Activated naive CD4-positive, alpha-beta T cell treated with anti-CD3 and anti-CD28 coated beads, Interleukin-2, amount 50 U/mL, for 72 hours (primary cell): ENCODE data around the gene SLC22A23. TPM values are rescaled to one million over a fixed set of nuclear protein-coding genes. Genes with fewer than 3 reads are reported as not detected.

Experiments used
- ATAC-seq, 2 donors: fragments of 150-1000 bp; cut with Tn5 transposase; 2 replicates each; pipeline ENCODE4 v1.10.0; 2021; ENCODE audit warnings: mild to moderate bottlenecking in 2 of 2, moderate library complexity in 2 of 2
- DNase-seq, 2 donors: peaks; one replicate each; pipeline ENCODE4 v3.0.0; 2021 to 2022; ENCODE audit warnings: low spot score in 2 of 2
- H3K27ac Mint-ChIP-seq, 2 donors: one replicate each; pipeline ENCODE4 v1.8.0; 2022; ENCODE audit warnings: mild to moderate bottlenecking in 2 of 2, mixed read lengths in 2 of 2
- H3K36me3 Mint-ChIP-seq, 2 donors: one replicate each; pipeline ENCODE4 v1.8.0; 2022; ENCODE audit warnings: mixed read lengths in 2 of 2
- H3K9me3 Mint-ChIP-seq, 2 donors: one replicate each; pipeline ENCODE4 v1.8.0; 2022; ENCODE audit warnings: mixed read lengths in 2 of 2
- total RNA-seq, 2 donors: library from RNA; stranded (reverse); gene quantifications; one replicate each; pipeline ENCODE4 v1.2.3, GENCODE V29; 2022

Gene SLC22A23
- total RNA-seq, 2 donors from 2014 or later = 0.27 to 0.72 TPM

- DNase-seq (no peak), ATAC-seq (no peak)
- Mint-ChIP-seq H3K27ac (no peak overlapping the region), H3K9me3 (no peaks in the 10 kb centered on the region), H3K36me3 (no peaks in the 10 kb centered on the region)
These were observed 96.2 kb downstream of the SLC22A23 start for GRCh38 chr6:3360727-3361045.

GRCh38 chr6:3359973-3360726 is 96.7 kb downstream of the SLC22A23 start:
- DNase-seq (no peak), ATAC-seq (no peak)
- Mint-ChIP-seq H3K27ac (no peak overlapping the region), H3K36me3 (no peaks in the 10 kb centered on the region), H3K9me3 (no peaks in the 10 kb centered on the region)

DNA sequence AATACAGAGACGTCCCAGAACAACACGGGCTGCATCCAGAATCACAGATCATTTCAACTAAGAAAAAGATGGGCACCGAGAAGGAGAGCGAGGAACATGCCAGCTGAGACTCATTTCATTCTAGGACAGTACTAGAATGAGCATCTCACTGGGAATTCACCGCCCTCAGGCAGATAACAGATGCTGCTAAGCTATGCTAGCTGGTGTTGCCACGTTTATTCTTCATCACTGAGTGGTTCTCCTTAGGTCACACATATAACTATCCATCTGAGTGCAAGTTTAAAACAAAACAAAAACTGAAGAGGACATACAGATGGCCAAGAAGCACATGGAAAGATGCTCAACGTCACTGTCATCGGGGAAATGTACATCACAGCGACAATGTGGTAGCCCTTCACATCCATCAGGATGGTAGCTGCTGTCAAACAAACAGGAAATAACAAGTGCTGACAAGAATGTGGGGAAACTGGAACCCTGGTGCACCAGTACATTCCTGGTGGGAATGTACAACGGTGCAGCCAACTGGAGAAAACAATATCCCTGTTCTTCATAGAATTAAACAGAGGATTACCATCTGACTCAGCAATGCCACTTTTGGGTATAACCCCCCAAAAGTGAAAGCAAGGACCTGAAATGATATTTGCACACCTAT is 97.6 kb downstream of the SLC22A23 start:
- H3K36me3 Mint-ChIP-seq = no peaks in the 10 kb centered on the region
- DNase-seq = no peak
- H3K9me3 Mint-ChIP-seq = no peaks in the 10 kb centered on the region
- no peak for ATAC-seq
- H3K27ac Mint-ChIP-seq = no peak overlapping the region

DNA sequence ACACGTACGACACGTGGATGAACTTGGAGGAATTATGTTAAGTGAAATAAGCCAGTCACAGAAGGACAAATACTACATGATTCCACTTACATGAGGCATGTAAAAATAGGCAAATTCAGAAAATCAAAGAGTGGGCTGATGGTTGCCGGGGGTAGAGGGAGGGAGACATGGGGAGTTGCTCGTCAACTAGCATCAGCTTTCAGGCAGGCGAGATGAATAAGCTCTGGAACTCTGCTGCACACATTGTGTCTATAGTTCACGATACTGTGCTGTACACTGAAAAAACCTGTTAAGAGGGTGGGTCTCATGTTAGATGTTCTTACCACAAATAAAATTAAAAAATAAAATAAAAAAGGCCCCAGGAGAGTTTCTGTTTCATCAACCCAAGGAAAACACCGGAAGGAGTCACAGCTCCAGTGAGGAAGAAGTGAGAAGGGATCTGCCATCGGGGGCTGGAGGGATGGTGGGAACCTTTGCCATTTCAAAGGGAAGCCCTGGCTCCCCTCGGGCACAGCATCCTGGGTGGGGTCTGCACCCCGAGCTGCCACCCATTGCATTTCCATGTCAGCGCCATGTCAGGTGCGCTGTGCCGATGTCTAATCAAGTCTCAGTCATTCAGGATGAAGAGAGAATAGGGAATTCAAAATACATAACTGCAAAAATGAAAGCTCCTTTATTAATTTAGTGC is 98.3 kb downstream of the SLC22A23 start:
- no peaks in the 10 kb centered on the region for H3K9me3 Mint-ChIP-seq
- no peak overlapping the region for H3K27ac Mint-ChIP-seq
- no peaks in the 10 kb centered on the region for H3K36me3 Mint-ChIP-seq
- DNase-seq (no peak), ATAC-seq (no peak)

DNA sequence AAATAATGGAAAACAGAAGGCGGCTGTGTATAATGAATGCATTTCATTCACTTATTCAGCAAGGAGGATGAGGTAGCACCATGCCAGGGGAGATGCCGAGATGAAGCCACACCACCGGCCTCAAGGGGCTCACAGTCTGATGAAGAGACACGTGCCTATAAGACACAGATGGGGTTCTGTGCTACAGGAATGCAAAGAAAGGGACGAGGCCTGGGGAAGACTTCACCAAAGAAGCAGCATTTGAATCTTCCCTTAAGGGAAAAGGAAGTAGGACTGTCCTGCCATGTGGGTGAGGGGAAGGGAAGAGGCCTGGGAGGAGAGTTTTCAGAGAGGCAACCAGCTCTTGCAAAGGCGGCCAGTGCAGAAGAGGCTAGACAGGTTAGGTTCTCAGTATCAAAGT is 99.2 kb downstream of the SLC22A23 start:
- no peaks in the 10 kb centered on the region for H3K36me3 Mint-ChIP-seq
- H3K27ac Mint-ChIP-seq = no peak overlapping the region
- DNase-seq = no peak
- H3K9me3 Mint-ChIP-seq = no peaks in the 10 kb centered on the region
- ATAC-seq = no peak

GRCh38 chr6:3356824-3357420 is 99.9 kb downstream of the SLC22A23 start:
- Mint-ChIP-seq H3K27ac (peak overlapping the region in 1 of 2 donors; percentile 18), H3K36me3 (no peaks in the 10 kb centered on the region), H3K9me3 (no peaks in the 10 kb centered on the region)
- ATAC-seq = no peak
- no peak for DNase-seq

GRCh38 chr6:3356056-3356823 is 100.6 kb downstream of the SLC22A23 start:
- Mint-ChIP-seq H3K9me3 (no peaks in the 10 kb centered on the region), H3K27ac (peak overlapping the region in 1 of 2 donors; percentile 28), H3K36me3 (no peaks in the 10 kb centered on the region)
- DNase-seq = peak in 1 of 2 donors; percentile 21
- ATAC-seq = peak; percentile 75 to 86

- Mint-ChIP-seq H3K27ac (peak overlapping the region; percentile 28 to 84), H3K36me3 (no peaks in the 10 kb centered on the region), H3K9me3 (no peaks in the 10 kb centered on the region)
- ATAC-seq (peak; percentile 22 to 35), DNase-seq (no peak)
These were observed 101.3 kb downstream of the SLC22A23 start for GRCh38 chr6:3355358-3356055.

DNA sequence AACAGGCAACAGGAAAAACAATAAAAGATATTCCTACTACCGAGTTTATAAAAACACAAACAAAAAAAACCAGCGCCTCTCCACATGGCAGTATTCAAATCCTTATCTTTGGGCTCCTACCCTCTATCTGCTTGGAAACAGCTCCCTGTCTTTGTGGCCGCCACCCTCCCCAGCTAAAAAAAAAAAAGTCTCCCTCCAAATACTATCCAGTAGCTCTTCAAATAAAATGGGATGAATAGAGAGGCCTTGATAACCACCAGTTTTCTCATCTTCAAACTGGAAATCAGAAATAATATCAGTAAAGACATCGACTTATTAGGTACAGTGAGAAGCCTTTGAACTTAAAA is 101.9 kb downstream of the SLC22A23 start:
- H3K27ac Mint-ChIP-seq = no peak overlapping the region
- no peak for ATAC-seq

GRCh38 chr6:3353939-3354338 is 102.9 kb downstream of the SLC22A23 start:
- ATAC-seq (no peak), DNase-seq (no peak)
- no peaks in the 10 kb centered on the region for H3K9me3 Mint-ChIP-seq
- no peak overlapping the region for H3K27ac Mint-ChIP-seq
- no peaks in the 10 kb centered on the region for H3K36me3 Mint-ChIP-seq

More for the DNA sequence above, 101.9 kb downstream of the SLC22A23 start:
- no peak for DNase-seq
- no peaks in the 10 kb centered on the region for H3K9me3 Mint-ChIP-seq
- no peaks in the 10 kb centered on the region for H3K36me3 Mint-ChIP-seq

DNA sequence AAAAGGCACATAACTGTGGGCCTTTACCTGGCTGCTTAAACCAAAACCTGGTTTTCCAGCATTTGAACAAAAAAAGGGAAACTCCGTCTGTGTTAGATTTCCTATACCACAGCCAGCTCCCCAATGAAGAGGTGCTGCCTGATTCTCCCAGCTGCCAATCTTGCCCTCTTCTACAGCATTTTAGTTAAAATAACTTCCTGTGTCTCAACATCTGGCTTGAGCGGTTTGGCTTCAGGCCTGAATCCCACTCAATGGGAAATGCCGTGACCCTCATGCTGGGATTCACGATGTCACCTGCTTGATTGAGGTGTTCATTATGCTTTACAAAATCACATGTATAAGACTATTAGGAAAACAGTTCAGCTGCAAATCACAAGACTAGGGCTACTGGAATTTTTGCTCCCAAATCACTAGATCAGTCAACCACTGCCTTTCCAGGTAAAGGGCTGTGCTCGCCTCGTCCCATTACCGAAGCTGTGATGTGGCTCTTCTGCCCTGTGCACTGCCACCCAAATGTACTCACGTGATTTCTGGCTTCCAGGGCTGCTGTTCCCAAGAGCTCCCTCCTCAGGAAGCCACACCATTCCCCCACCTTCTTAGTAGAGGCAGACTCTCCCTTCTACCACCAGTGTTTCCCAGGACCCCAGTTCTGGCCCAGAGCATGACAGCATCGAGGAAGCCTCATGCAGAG is 103.5 kb downstream of the SLC22A23 start:
- ATAC-seq (no peak), DNase-seq (no peak)
- Mint-ChIP-seq H3K27ac (no peak overlapping the region), H3K9me3 (no peaks in the 10 kb centered on the region), H3K36me3 (no peaks in the 10 kb centered on the region)

DNA sequence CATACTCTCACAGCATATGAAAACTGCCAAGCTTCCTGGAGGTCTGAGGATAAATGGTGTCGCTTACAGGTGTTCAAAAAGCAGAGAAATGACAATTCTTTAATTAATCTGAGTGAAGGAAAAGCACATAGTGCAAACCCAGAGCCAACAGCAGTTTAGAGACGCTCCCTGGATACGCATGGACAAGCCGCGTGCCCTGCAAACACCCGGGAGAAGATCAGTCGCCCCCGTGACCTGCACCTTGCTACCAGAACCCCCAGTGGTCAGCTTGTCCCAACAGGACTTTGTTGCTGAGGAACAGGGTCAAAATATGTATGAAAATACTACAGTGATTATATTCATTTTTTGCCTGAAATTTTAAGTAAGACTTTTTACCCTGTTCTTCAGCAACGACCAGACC is 104.2 kb downstream of the SLC22A23 start:
- H3K27ac Mint-ChIP-seq = no peak overlapping the region
- DNase-seq (no peak), ATAC-seq (no peak)
- H3K9me3 Mint-ChIP-seq = no peaks in the 10 kb centered on the region
- H3K36me3 Mint-ChIP-seq = no peaks in the 10 kb centered on the region

DNA sequence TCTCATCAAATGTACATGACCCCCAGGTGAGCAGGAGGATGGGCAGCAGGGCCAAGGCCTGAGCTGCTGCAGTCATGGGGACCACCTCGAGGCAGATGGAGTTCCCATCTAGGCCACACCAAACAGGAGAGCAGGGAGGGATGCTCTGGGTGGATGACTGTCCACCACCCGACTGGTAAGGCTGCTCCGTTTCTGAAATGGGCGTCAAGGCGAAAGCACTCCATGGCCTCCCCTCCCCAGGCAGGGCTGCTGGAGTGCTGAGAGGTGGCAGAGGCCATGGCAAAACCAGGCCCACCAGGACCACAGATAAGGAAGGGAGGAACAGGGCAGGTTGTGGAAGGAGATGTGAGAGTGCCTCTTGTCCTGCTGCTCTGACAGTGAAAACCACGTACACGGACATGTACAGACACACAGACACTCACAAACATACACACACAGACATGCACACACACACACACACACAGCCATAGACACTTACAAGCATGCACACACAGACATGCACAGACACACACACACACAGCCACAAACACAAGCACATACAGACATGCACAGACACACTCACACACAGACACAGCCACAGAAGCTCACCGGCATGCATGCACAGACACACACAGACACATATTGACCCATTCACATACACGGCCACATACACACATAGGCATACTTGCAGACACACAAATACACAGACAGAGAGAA is 104.9 kb downstream of the SLC22A23 start:
- ATAC-seq (no peak), DNase-seq (no peak)
- no peaks in the 10 kb centered on the region for H3K36me3 Mint-ChIP-seq
- H3K27ac Mint-ChIP-seq = no peak overlapping the region
- no peaks in the 10 kb centered on the region for H3K9me3 Mint-ChIP-seq

GRCh38 chr6:3351105-3351676 is 105.7 kb downstream of the SLC22A23 start:
- H3K27ac Mint-ChIP-seq = no peak overlapping the region
- no peaks in the 10 kb centered on the region for H3K9me3 Mint-ChIP-seq
- no peaks in the 10 kb centered on the region for H3K36me3 Mint-ChIP-seq
- DNase-seq (no peak), ATAC-seq (no peak)

- no peaks in the 10 kb centered on the region for H3K36me3 Mint-ChIP-seq
- DNase-seq (no peak), ATAC-seq (no peak)
- H3K9me3 Mint-ChIP-seq = no peaks in the 10 kb centered on the region
- no peak overlapping the region for H3K27ac Mint-ChIP-seq
These were observed 106.5 kb downstream of the SLC22A23 start for GRCh38 chr6:3350252-3350796.
